Measurements from ENCODE around the gene STAC3.

STAC3 gene

DNA sequence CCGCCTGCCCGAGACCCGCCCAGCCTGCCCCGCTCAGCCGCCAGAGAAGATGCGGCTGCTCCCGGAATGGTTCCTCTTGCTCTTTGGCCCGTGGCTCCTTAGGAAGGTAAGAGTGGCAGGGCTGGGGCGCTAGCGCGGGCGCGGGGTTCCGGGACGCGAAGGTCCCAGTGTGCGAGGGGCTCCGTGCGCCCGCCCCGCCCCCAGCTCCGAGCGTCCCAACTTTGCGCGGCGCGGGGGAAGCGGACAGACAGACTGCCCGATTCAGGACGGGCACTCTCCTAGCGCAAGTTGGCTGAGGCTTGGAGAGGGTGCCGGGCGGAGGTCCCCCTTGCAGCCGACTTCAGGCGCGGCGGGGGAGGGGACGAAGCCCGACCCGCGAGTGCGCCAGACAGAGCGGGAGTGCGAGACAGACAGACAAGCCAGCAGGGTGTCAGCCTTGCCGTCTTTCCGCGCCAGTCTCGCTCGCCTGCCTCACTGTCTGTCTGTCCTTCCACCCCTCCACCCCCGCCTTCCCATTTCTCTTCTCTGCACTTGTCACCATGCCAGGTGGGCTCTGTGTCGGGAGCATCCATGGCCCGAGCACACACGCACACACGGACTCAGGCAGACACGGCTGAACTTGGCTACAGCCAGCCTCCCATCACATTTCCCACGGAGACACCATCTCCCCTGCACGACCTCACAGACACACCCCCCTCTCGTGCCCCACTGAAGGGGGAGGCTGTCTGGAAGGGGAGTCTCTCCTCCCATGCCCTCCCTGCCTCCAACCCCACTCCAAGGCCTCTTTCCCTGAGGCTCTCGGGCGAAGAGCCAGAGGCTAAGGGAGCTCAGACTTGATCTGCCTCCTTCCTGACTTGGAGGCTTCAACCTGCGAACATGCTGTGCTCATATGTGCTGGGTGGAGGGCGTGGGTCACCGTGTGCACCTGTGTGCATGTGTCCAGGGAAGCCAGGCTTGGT is 33.8 kb downstream of the STAC3 start:
- Histone ChIP-seq H3K9ac (ENCODE audit: low read depth, low read length) (peak overlapping the region; percentile 38; the same call in 1 of the 2 replicates), H3K36me3 (ENCODE audit: insufficient read depth, low read length) (no peaks in the 10 kb centered on the region), H3K9me3 (ENCODE audit: control insufficient read depth, insufficient read depth, low read length) (no peaks in the 10 kb centered on the region), H3K4me1 (ENCODE audit: insufficient read depth, low read length) (peaks cover 29% of the 10 kb centered on the region)

DNA sequence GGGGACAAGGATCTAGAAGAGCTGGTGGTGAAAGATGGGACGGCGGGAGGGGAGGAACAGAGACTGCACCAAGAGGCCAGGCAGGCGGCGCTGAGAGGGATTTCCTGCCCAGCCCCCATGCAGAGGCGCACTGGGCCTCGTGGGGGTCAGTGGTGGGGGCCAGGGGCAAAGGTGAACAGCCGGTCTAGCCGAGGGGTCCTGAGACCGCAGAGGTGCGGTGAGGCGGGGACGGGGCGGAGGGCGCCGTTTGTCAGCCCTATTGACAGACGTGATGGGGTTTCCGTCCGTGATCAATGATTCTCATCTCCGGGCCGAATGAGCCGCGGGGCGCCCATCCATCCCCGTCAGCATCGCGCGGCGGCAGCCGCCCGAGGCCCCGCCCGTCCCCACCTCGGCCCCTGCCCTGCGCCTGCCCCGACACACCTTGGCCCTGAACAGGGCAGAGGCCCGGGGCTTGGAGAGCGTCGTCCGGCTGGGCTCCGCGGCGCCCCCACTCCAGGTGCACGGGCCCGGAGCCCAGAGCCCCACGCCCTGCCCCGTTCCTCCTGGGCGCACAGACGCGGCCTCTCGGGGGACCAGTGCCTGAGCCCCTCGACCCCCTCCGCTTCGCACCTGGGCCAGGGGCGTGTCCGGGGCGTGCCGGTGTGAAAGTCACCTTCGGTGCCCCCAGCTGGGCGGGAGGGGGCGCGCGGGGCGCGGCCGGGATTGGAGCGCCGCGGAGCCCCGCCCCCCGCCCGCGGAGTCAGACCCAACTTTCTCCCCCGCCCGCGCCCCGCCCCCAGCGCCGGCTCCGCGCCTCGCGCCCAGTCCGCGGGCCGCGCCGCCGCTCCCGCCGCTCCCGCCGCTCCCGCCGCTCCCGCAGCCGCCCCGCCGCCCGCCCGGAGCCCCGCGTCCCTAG is 34.7 kb downstream of the STAC3 start, which contains the start of gene NXPH4:
TSS of gene NXPH4 (plus strand) at position 781 of the 898 bp plus-strand sequence. CDS start 176 bp downstream, outside the sequence.
- Histone ChIP-seq H3K4me1 (ENCODE audit: insufficient read depth, low read length) (peaks cover 25% of the 10 kb centered on the region), H3K36me3 (ENCODE audit: insufficient read depth, low read length) (peaks cover 2% of the 10 kb centered on the region; the same call in 1 of the 2 replicates), H3K9ac (ENCODE audit: low read depth, low read length) (peak within 1 kb of the TSS; percentile 38; the same call in 1 of the 2 replicates), H3K9me3 (ENCODE audit: control insufficient read depth, insufficient read depth, low read length) (no peaks in the 10 kb centered on the region)

DNA sequence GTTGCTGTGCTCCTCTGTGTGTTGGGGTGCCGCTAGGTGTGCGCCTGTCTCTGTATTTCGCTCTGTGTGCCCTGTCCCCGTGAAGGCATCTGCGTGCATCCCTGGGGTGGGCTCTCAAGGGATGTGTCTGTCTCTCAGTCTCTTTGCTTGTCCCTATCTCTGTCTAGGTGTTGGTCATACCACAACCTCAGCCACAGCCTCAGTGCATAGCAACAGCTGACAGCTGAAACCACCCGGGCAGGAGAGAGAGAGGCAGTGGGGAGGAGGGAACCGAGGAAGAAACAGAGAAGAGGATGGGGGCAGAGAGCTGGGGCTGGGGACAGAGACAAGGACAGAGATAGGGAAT is 35.3 kb downstream of the STAC3 start:
- Histone ChIP-seq H3K4me1 (ENCODE audit: insufficient read depth, low read length) (peaks cover 25% of the 10 kb centered on the region), H3K9ac (ENCODE audit: low read depth, low read length) (no peak overlapping the region; the same call in 1 of the 2 replicates), H3K9me3 (ENCODE audit: control insufficient read depth, insufficient read depth, low read length) (no peaks in the 10 kb centered on the region), H3K36me3 (ENCODE audit: insufficient read depth, low read length) (peaks cover 2% of the 10 kb centered on the region; the same call in 1 of the 2 replicates)

DNA sequence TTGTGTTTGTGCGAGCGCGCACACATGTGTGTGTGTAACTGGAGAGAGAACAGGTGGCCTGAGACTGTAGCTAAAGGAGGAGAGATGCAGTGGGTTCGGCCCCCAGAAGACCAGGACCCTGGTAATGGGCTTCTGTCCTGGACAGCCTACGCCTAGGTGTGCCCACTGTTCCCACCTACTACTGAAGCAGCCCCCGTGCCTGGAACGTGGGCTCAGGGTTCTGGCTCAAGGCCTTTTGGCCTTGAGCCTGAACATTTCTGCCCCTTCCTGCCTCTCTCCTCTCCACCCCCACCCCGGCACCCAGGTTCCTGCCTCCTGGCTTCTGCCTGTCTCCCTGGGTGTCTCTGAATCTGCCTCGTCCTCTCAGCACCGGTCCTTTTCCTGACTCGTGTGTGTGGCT is 35.9 kb downstream of the STAC3 start:
- peaks cover 25% of the 10 kb centered on the region for H3K4me1 ChIP-seq (ENCODE audit: insufficient read depth, low read length)

DNA sequence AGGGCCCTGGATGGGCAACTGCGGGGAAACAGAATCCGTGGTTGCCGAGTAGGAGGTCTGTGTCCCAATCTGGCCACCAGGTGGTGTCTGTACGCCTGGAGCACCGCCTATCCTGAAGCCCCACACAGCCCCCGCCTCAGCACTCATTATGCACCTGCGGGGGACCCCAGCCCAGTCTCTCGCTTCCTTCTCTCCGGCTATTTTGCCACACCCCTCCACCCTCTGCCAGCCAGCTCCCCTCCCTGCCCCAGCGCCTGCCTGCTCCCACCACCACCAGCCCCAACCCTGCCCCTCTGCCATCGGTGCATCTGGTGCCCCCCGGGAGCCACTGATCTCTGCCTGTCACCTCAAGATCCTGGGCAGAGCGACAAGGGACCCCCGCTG is 36.6 kb downstream of the STAC3 start:
- H3K9ac ChIP-seq (ENCODE audit: low read depth, low read length) = no peak overlapping the region
- no peaks in the 10 kb centered on the region for H3K9me3 ChIP-seq (ENCODE audit: control insufficient read depth, insufficient read depth, low read length)
- H3K4me1 ChIP-seq (ENCODE audit: insufficient read depth, low read length) = peaks cover 21% of the 10 kb centered on the region
- peaks cover 2% of the 10 kb centered on the region; the same call in 1 of the 2 replicates for H3K36me3 ChIP-seq (ENCODE audit: insufficient read depth, low read length)

More for the DNA sequence above, 35.9 kb downstream of the STAC3 start:
- Histone ChIP-seq H3K9me3 (ENCODE audit: control insufficient read depth, insufficient read depth, low read length) (no peaks in the 10 kb centered on the region), H3K9ac (ENCODE audit: low read depth, low read length) (no peak overlapping the region), H3K36me3 (ENCODE audit: insufficient read depth, low read length) (peaks cover 2% of the 10 kb centered on the region; the same call in 1 of the 2 replicates)

DNA sequence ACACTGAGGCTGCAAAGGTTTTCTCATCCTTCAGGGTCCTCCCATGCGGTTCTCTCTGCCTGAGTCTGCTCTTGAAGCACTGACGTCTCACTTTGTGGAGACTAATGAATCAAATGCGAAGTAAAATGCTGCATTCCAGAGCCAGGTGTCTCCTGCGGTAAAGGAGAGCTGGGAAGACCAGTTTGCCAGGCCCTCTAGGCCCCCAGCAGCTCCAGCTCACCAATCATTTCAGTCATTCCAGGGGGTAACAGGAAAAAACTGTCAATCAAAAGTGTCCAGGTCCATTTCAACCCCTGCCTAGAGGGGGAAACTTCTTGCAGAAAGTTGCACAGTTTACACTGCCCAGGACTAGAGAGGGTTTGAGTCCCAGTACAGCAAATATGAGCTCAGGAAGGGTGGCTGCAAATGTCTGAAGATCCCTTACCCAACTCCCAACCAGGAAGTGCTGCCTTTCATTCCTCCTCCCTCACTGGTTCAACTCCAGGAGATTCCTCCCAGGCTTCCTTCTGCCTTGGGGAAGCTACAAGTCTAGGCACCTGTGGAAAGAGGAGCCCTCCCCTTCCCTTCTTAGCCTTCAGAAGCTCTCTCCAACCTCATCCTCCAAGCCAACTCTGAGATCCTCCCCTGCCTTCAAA is 37.1 kb downstream of the STAC3 start:
- Histone ChIP-seq H3K4me1 (ENCODE audit: insufficient read depth, low read length) (peaks cover 21% of the 10 kb centered on the region), H3K36me3 (ENCODE audit: insufficient read depth, low read length) (peaks cover 2% of the 10 kb centered on the region; the same call in 1 of the 2 replicates), H3K9me3 (ENCODE audit: control insufficient read depth, insufficient read depth, low read length) (no peaks in the 10 kb centered on the region), H3K9ac (ENCODE audit: low read depth, low read length) (no peak overlapping the region)

DNA sequence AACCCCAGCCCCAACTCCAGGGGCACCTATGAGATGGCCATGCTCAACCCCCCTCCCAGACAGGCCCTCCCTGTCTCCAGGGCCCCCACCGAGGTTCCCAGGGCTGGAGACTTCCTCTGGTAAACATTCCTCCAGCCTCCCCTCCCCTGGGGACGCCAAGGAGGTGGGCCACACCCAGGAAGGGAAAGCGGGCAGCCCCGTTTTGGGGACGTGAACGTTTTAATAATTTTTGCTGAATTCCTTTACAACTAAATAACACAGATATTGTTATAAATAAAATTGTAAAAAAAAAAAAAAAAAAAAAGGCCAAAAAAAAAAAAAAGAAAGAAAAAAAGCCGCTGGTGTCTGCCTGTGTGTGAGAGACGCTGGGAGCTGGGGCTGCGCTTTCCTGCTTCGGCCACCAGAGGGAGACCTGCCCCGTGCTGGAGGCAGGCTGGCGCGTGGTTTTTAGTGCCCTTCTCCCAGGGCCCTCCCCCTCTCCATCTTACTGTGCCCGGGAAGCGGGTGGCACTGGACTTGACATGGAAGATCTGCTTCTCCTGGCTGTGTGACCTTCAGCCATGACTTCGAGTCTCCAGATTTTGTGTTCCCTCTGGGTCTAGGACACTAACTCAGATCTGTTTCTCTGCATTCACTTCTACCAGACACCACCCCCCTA is 37.8 kb downstream of the STAC3 start:
- Histone ChIP-seq H3K9me3 (ENCODE audit: control insufficient read depth, insufficient read depth, low read length) (no peaks in the 10 kb centered on the region), H3K4me1 (ENCODE audit: insufficient read depth, low read length) (peaks cover 21% of the 10 kb centered on the region), H3K36me3 (ENCODE audit: insufficient read depth, low read length) (peaks cover 5% of the 10 kb centered on the region), H3K9ac (ENCODE audit: low read depth, low read length) (no peak overlapping the region)

DNA sequence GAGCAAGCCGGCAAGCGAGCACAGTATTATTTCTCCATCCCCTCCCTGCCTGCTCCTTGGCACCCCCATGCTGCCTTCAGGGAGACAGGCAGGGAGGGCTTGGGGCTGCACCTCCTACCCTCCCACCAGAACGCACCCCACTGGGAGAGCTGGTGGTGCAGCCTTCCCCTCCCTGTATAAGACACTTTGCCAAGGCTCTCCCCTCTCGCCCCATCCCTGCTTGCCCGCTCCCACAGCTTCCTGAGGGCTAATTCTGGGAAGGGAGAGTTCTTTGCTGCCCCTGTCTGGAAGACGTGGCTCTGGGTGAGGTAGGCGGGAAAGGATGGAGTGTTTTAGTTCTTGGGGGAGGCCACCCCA is 38.3 kb downstream of the STAC3 start:
- no peak overlapping the region for H3K9ac ChIP-seq (ENCODE audit: low read depth, low read length)
- H3K9me3 ChIP-seq (ENCODE audit: control insufficient read depth, insufficient read depth, low read length) = no peaks in the 10 kb centered on the region
- peaks cover 21% of the 10 kb centered on the region for H3K4me1 ChIP-seq (ENCODE audit: insufficient read depth, low read length)
- H3K36me3 ChIP-seq (ENCODE audit: insufficient read depth, low read length) = peaks cover 6% of the 10 kb centered on the region

DNA sequence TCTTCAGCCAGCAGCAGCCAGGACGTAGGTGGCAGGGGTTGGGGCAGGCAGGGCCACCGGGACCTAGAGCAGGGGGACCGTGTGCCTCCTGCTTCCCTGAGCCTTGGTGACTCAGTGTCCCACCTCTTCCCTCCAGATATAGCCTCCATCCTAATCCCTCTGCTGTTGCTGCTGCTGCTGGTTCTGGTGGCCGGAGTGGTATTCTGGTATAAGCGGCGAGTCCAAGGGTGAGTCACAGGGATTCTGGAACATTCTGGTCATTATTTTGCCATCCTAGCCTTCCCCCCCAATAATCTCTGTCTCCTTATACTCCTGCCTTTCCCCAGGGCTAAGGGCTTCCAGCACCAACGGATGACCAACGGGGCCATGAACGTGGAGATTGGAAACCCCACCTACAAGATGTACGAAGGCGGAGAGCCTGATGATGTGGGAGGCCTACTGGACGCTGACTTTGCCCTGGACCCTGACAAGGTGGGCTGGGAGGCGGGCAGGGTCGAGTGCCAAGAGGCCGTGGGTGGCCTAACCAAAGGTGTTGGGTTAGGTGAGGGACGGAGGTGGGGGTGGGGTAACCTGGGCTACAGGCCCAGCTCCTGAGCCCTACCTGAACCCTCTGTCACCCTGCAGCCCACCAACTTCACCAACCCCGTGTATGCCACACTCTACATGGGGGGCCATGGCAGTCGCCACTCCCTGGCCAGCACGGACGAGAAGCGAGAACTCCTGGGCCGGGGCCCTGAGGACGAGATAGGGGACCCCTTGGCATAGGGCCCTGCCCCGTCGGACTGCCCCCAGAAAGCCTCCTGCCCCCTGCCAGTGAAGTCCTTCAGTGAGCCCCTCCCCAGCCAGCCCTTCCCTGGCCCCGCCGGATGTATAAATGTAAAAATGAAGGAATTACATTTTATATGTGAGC is 38.9 kb downstream of the STAC3 start:
- H3K9me3 ChIP-seq (ENCODE audit: control insufficient read depth, insufficient read depth, low read length) = no peaks in the 10 kb centered on the region
- peaks cover 18% of the 10 kb centered on the region for H3K4me1 ChIP-seq (ENCODE audit: insufficient read depth, low read length)
- peaks cover 6% of the 10 kb centered on the region for H3K36me3 ChIP-seq (ENCODE audit: insufficient read depth, low read length)
- H3K9ac ChIP-seq (ENCODE audit: low read depth, low read length) = no peak overlapping the region

DNA sequence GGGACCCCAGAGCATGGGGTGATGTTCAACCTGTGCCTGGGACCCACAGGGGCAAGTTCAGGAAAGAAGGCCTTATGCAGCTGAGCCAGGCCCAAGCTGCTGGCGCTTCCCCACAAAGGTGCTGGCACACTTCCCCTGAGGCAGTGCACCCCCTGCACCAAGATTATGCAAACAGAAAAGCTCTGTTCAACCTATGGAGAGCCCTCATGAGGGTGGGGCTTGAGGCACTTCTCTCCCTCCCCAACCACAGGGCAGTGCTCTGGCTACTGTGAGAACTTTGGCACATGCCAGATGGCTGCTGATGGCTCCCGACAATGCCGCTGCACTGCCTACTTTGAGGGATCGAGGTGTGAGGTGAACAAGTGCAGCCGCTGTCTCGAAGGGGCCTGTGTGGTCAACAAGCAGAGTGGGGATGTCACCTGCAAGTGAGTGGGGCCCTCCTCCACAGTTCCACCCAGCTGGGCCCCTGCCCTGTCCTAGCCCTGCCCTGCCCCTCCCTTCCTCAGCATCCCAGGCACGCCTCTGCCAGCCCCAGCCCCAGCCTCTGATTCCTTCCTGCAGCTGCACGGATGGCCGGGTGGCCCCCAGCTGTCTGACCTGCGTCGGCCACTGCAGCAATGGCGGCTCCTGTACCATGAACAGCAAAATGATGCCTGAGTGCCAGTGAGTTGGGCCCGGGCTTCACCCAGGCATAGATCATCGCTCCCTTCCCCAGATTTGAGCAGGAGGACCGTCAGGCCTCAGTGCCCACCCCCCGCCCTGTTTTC is 39.9 kb downstream of the STAC3 start:
- H3K4me1 ChIP-seq (ENCODE audit: insufficient read depth, low read length) = peaks cover 18% of the 10 kb centered on the region
- H3K36me3 ChIP-seq (ENCODE audit: insufficient read depth, low read length) = peaks cover 6% of the 10 kb centered on the region

DNA sequence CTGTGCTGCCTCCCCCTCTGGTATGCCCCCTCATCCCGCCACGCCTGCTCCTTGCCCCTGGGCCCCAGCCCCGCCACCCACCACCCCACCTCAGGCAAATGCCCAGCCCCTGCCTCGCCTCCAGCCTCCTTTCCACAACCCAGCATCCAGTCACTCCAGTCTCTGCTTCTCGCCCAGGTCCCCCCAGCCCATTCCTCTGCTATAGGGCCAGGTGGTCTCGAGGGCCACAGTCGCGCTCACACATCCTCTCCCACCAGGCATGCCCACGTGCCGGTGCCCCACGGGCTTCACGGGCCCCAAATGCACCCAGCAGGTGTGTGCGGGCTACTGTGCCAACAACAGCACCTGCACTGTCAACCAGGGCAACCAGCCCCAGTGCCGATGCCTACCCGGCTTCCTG is 40.5 kb downstream of the STAC3 start:
- Histone ChIP-seq H3K36me3 (ENCODE audit: insufficient read depth, low read length) (peaks cover 6% of the 10 kb centered on the region), H3K9me3 (ENCODE audit: control insufficient read depth, insufficient read depth, low read length) (no peaks in the 10 kb centered on the region), H3K4me1 (ENCODE audit: insufficient read depth, low read length) (peaks cover 11% of the 10 kb centered on the region), H3K9ac (ENCODE audit: low read depth, low read length) (no peak overlapping the region)

More for the DNA sequence above, 39.9 kb downstream of the STAC3 start:
- H3K9me3 ChIP-seq (ENCODE audit: control insufficient read depth, insufficient read depth, low read length) = no peaks in the 10 kb centered on the region
- no peak overlapping the region for H3K9ac ChIP-seq (ENCODE audit: low read depth, low read length)

DNA sequence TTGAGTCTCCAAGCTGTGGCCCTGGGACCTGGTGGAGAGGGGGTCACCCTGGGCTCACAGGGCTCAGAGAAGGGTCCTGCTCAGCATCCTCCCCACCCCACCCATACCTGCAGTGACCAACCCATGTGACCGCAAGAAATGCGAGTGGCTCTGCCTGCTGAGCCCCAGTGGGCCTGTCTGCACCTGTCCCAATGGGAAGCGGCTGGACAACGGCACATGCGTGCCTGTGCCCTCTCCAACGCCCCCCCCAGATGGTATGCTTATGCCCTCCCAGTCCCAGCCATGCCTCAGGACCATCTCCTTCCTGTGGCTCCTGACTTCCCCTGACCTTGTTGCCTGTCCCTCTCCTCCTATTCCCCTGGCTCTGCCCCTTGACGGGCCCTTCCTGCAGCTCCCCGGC is 41.1 kb downstream of the STAC3 start:
- peaks cover 9% of the 10 kb centered on the region for H3K4me1 ChIP-seq (ENCODE audit: insufficient read depth, low read length)
- H3K9me3 ChIP-seq (ENCODE audit: control insufficient read depth, insufficient read depth, low read length) = no peaks in the 10 kb centered on the region
- peaks cover 6% of the 10 kb centered on the region for H3K36me3 ChIP-seq (ENCODE audit: insufficient read depth, low read length)
- H3K9ac ChIP-seq (ENCODE audit: low read depth, low read length) = no peak overlapping the region

Data from ES-I3 (cell line).